K562 (cell line): ENCODE results near the gene DESI1. TPM values are rescaled to one million over a fixed set of nuclear protein-coding genes. Genes with fewer than 3 reads are reported as not detected.

Experiments
- ATF1 ChIP-seq, 2 experiments: fragments of 450-650 bp in 1 of 2; IDR thresholded peaks; 2 replicates each; pipeline ENCODE4 v1.6.1; 2016; ENCODE audit warnings: missing compliant biosample characterization in 1 of 2, missing genetic modification characterization in 1 of 2
- MAFG ChIP-seq: fragments of 450-650 bp; conservative IDR thresholded peaks from 2 replicates; pipeline ENCODE4 v1.6.1; 2016; ENCODE audit warnings: missing genetic modification characterization, missing compliant biosample characterization
- MYBL2 ChIP-seq, 2 experiments: fragments of 450-650 bp in 1 of 2; sonication (generic) in 1 of 2; formaldehyde crosslinking in 1 of 2; IDR thresholded peaks; 2 replicates each; pipeline versions ENCODE4 v1.6.1 to v1.8.1; 2017 to 2022; ENCODE audit warnings: borderline replicate concordance in 1 of 2, inconsistent platforms in 1 of 2, low read depth in 1 of 2, mild to moderate bottlenecking in 1 of 2, missing genetic modification reagents in 1 of 2, moderate library complexity in 1 of 2
- NCOR1 ChIP-seq: fragments of 450-650 bp; IDR thresholded peaks from 2 replicates; pipeline ENCODE4 v1.6.1; 2016; ENCODE audit warnings: mild to moderate bottlenecking, moderate library complexity
- RBM15 ChIP-seq: fragments of 200-400 bp; formaldehyde crosslinking; IDR thresholded peaks from 2 replicates; pipeline ENCODE4 v1.6.1; 2018; ENCODE audit warnings: mild to moderate bottlenecking, low read length, moderate library complexity; ENCODE audit not compliant: insufficient read depth
- RFX1 ChIP-seq: fragments of 450-650 bp; IDR thresholded peaks from 2 replicates; pipeline ENCODE4 v1.6.1; 2016; ENCODE audit warnings: mild to moderate bottlenecking, moderate library complexity
- SMAD4 ChIP-seq: fragments of 250-450 bp; sonication (Bioruptor Pico); conservative IDR thresholded peaks from 2 replicates; pipeline ENCODE4 v1.8.0; 2021; ENCODE audit warnings: inconsistent platforms, mild to moderate bottlenecking, moderate library complexity
- TEAD4 ChIP-seq, 2 experiments: sonication (generic) in 1 of 2; formaldehyde crosslinking in 1 of 2; IDR thresholded peaks; 2 replicates each; pipeline versions ENCODE4 v1.6.1 to v1.8.0; 2012 to 2022; ENCODE audit warnings: borderline replicate concordance in 1 of 2, inconsistent platforms in 1 of 2, low read length in 1 of 2, mild to moderate bottlenecking in 1 of 2, missing genetic modification reagents in 1 of 2
- TFE3 ChIP-seq: fragments of 450-650 bp; formaldehyde crosslinking; IDR thresholded peaks from 2 replicates; pipeline ENCODE4 v1.4.0; 2020; ENCODE audit warnings: mild to moderate bottlenecking, mixed read lengths
- ZMIZ1 ChIP-seq, 2 experiments: fragments of 150-350 bp in 1 of 2; IDR thresholded peaks; 2 replicates each; pipeline ENCODE4 v1.6.1; 2012 to 2016; ENCODE audit warnings: low read depth in 2 of 2, low read length in 2 of 2, mild to moderate bottlenecking in 1 of 2, moderate library complexity in 1 of 2
- ZNF175 ChIP-seq: fragments of 200-800 bp; sonication (Bioruptor generic); IDR thresholded peaks from 2 replicates; pipeline ENCODE4 v1.6.1; 2016; ENCODE audit warnings: low read depth, mild to moderate bottlenecking, missing genetic modification characterization, missing compliant biosample characterization
- ZNF407 ChIP-seq: fragments of 450-650 bp; IDR thresholded peaks from 2 replicates; pipeline ENCODE4 v1.6.1; 2016; ENCODE audit warnings: low read depth
- ZNF444 ChIP-seq: fragments of 250-450 bp; sonication (Bioruptor Pico); IDR thresholded peaks from 2 replicates; pipeline ENCODE4 v1.4.0; 2020; ENCODE audit warnings: mild to moderate bottlenecking, moderate library complexity
- polyA plus RNA-seq, 8 experiments: library from polyadenylated mRNA; depleted of rRNA in 4 of 8; stranded (reverse) in 5 of 8; unstranded in 3 of 8; fragments of >200 nt; fragmentation: Nextera tagmentation in 2 of 8; fragmentation: Illumina TruSeq in 1 of 8; extraction: Ambion mirVana in 2 of 8; extraction: Trizol in 1 of 8; gene quantifications; 2 replicates each; pipeline versions ENCODE4 v1.2.1 to v1.2.3, GENCODE V29; 2011 to 2014; ENCODE audit warnings: inconsistent platforms in 1 of 8, missing spikeins in 1 of 8
- total RNA-seq, 7 experiments: library from RNA; depleted of rRNA in 6 of 7; stranded (reverse); fragments of >200 nt in 6 of 7; fragmentation: Illumina TruSeq in 2 of 7; extraction: Trizol in 2 of 7; gene quantifications; 2 replicates each; pipeline versions ENCODE4 v1.2.1 to v1.2.3, GENCODE V29; 2011 to 2021; ENCODE audit warnings: low replicate concordance in 1 of 7

DESI1 gene
- total and polyA plus RNA-seq, 9 of the 15 experiments (the other 6 are each of a cell fraction or from before 2014, with no cell fraction given), result 7.2 to 45.9 (median 29.8) TPM

- TF ChIP-seq MAFG (peak; percentile 80), ZNF175 (CRISPR knock-in tag) (0 out of 2 replicates have a peak, but pooled peaks have one; percentile 43), RBM15 (no peak), NCOR1 (peak; percentile 93), ZMIZ1 (IDR thresholded peaks at IDR 0.05; ENCODE audit: low read depth in 2 of 2, low read length in 2 of 2) (peak in 1 of 2 experiments; percentile 63; a peak in 1 of 4 replicates), ZNF444 (CRISPR knock-in tag) (no peak), TFE3 (CRISPR knock-in tag) (no peak), ZNF407 (no peak), SMAD4 (peak; percentile 99), RFX1 (peak; percentile 47; the same call in 1 of the 2 replicates), ATF1 (CRISPR knock-in tag; IDR thresholded peaks at IDR 0.05) (no peak), ATF1 (tag; IDR thresholded peaks at IDR 0.05) (peak; percentile 48; the same call in 1 of the 2 replicates), MYBL2 (IDR thresholded peaks at IDR 0.05; ENCODE audit: low read depth) (no peak), MYBL2 (CRISPR knock-in tag; IDR thresholded peaks at IDR 0.05; ENCODE audit: borderline replicate concordance) (no peak), TEAD4 (IDR thresholded peaks at IDR 0.05; ENCODE audit: low read length) (peak; percentile 92), TEAD4 (CRISPR knock-in tag; IDR thresholded peaks at IDR 0.05; ENCODE audit: borderline replicate concordance) (no peak)
Measured at GRCh38 chr22:41603873-41604332, 16.9 kb downstream of the DESI1 start (continued).
